Endothelial cell of umbilical vein (primary cell): ENCODE measurements around the gene EDC3. TPM values are rescaled to one million over a fixed set of nuclear protein-coding genes. Genes with fewer than 3 reads are reported as not detected.

Experiments used
- BruUV-seq: library from RNA; stranded (reverse); fragments of 400-500 nt; replicated peaks from 2 replicates; lab custom pipeline; 2021; lab: Mats Ljungman, UMichigan
- CTCF ChIA-PET: fragments of 300-600, 350-600 bp; sonication (Branson Sonifier 250); formaldehyde crosslinking; loops from one replicate; lab custom pipeline; 2021; ENCODE audit warnings: antibody characterized with exemption, inconsistent platforms; lab: Charles Lee
- POLR2A ChIA-PET: fragments of 300-600, 350-600 bp; sonication (Branson Sonifier 250); formaldehyde crosslinking; loops from one replicate; lab custom pipeline; 2021; ENCODE audit warnings: antibody characterized with exemption, inconsistent platforms; lab: Charles Lee
- DNase-seq: peaks from one replicate; pipeline ENCODE4 v3.0.0-alpha.2; 2011; ENCODE audit warnings: low read depth, low spot score
- FAIRE-seq: peaks from 2 replicates; lab custom pipeline; 2011; peaks lifted over from hg19 to GRCh38; lab: Jason Lieb, UNC
- H2AFZ ChIP-seq: 2 replicates; pipeline ENCODE4 v1.6.0; 2012; ENCODE audit warnings: low read depth, low read length, control low read depth, inconsistent platforms
- H3K27ac ChIP-seq: 2 replicates; pipeline ENCODE4 v1.5.1; 2011; ENCODE audit warnings: low read depth, mild to moderate bottlenecking, control low read depth, low read length, moderate library complexity; ENCODE audit not compliant: insufficient read depth
- H3K27me3 ChIP-seq, 2 experiments: 2 replicates each; pipeline versions ENCODE4 v1.6.0 to v1.6.1; 2011; ENCODE audit warnings: low read length in 2 of 2, mixed read lengths in 1 of 2; ENCODE audit not compliant: control insufficient read depth in 2 of 2, insufficient read depth in 2 of 2
- H3K36me3 ChIP-seq, 2 experiments: 2 replicates in 1 of 2; 3 replicates in 1 of 2; pipeline ENCODE4 v1.5.1; 2011; ENCODE audit warnings: low read length in 2 of 2, mild to moderate bottlenecking in 1 of 2, moderate library complexity in 1 of 2; ENCODE audit not compliant: control insufficient read depth in 2 of 2, insufficient read depth in 2 of 2; ENCODE audit errors: extremely low read depth in 1 of 2
- H3K4me1 ChIP-seq: 3 replicates; pipeline ENCODE4 v1.5.1; 2011; ENCODE audit warnings: mild to moderate bottlenecking, low read length; ENCODE audit not compliant: control insufficient read depth, insufficient read depth; ENCODE audit errors: extremely low read depth
- H3K4me2 ChIP-seq: 2 replicates; pipeline ENCODE4 v1.6.1; 2011; ENCODE audit warnings: low read length, control low read depth, mixed read lengths; ENCODE audit not compliant: insufficient read depth
- H3K4me3 ChIP-seq, 3 experiments: fragments of 200-600 bp in 1 of 3; sonication (generic), shearing (Covaris generic) in 1 of 3; replicated peaks in 1 of 3; 2 replicates each; pipeline ENCODE4 v1.5.1; 2011 to 2016; ENCODE audit warnings: control low read depth in 3 of 3, low read length in 3 of 3, mild to moderate bottlenecking in 2 of 3, inconsistent platforms in 1 of 3, low read depth in 1 of 3, moderate library complexity in 1 of 3; ENCODE audit not compliant: insufficient read depth in 1 of 3
- H3K79me2 ChIP-seq: 2 replicates; pipeline ENCODE4 v1.6.0; 2012; ENCODE audit warnings: low read length, inconsistent platforms; ENCODE audit not compliant: control insufficient read depth, insufficient read depth
- H3K9ac ChIP-seq: replicated peaks from 2 replicates; pipeline ENCODE3; 2011; ENCODE audit warnings: low read length, control low read depth; ENCODE audit not compliant: insufficient read depth; ENCODE audit errors: extremely low read depth
- H3K9me1 ChIP-seq: replicated peaks from 3 replicates; pipeline ENCODE4 v1.6.0; 2011; ENCODE audit warnings: mild to moderate bottlenecking, low read length; ENCODE audit not compliant: control insufficient read depth, insufficient read depth; ENCODE audit errors: extremely low read depth
- H3K9me3 ChIP-seq: replicated peaks from 2 replicates; pipeline ENCODE4 v1.5.1; 2012; ENCODE audit warnings: low read length, inconsistent platforms; ENCODE audit not compliant: control insufficient read depth, insufficient read depth
- H4K20me1 ChIP-seq: replicated peaks from 2 replicates; pipeline ENCODE3; 2011; ENCODE audit warnings: mild to moderate bottlenecking, low read length; ENCODE audit not compliant: control insufficient read depth, insufficient read depth; ENCODE audit errors: extremely low read depth
- EZH2 ChIP-seq: IDR thresholded peaks from 2 replicates; pipeline ENCODE4 v1.6.1; 2012; ENCODE audit warnings: borderline replicate concordance, low read depth, mild to moderate bottlenecking, moderate library complexity, low read length, inconsistent platforms; ENCODE audit not compliant: severe bottlenecking
- FOS ChIP-seq: IDR thresholded peaks from 2 replicates; pipeline ENCODE4 v1.6.1; 2011; ENCODE audit warnings: mild to moderate bottlenecking, low read length, moderate library complexity, borderline replicate concordance; ENCODE audit not compliant: insufficient read depth
- GATA2 ChIP-seq: IDR thresholded peaks from 2 replicates; pipeline ENCODE4 v1.7.0; 2011; ENCODE audit warnings: low read depth, mild to moderate bottlenecking, moderate library complexity, mixed read lengths, low read length; ENCODE audit not compliant: insufficient read length, insufficient read depth
- JUN ChIP-seq: IDR thresholded peaks from 2 replicates; pipeline ENCODE4 v1.6.1; 2011; ENCODE audit warnings: borderline replicate concordance, low read depth; ENCODE audit not compliant: insufficient read length, insufficient read depth
- POLR2A ChIP-seq: IDR thresholded peaks from 2 replicates; pipeline ENCODE4 v1.6.1; 2012; ENCODE audit warnings: low read depth, mild to moderate bottlenecking, control low read depth, low read length
- POLR2AphosphoS5 ChIP-seq: IDR thresholded peaks from 2 replicates; pipeline ENCODE4 v1.6.1; 2012; ENCODE audit warnings: low read depth, mild to moderate bottlenecking, control low read depth, low read length, moderate library complexity; ENCODE audit not compliant: insufficient read depth
- dilution Hi-C: fragments of 300-500 bp; cut with MboI; formaldehyde crosslinking; loops from one replicate; pipeline ENCODE4 v1.15.0; 2019; ENCODE audit warnings: low sequenced_read_pairs; ENCODE audit not compliant: extremely low pct_ligation_motif_present
- intact Hi-C: fragments of 100-400 bp; cut with micrococcal nuclease; formaldehyde crosslinking; loops from one replicate; pipeline ENCODE4 v1.10.0; 2022
- polyA plus RNA-seq, 4 experiments: library from polyadenylated mRNA; depleted of rRNA in 3 of 4; stranded (reverse) in 3 of 4; unstranded in 1 of 4; fragments of >200 nt; gene quantifications; 2 replicates each; pipeline versions ENCODE4 v1.2.1 to v1.2.3, GENCODE V29; 2011 to 2012; ENCODE audit warnings: missing spikeins in 1 of 4
- total RNA-seq: library from RNA; stranded (reverse); gene quantifications from 2 replicates; pipeline ENCODE4 v1.2.3, GENCODE V29; 2021
- TF ChIP-seq, protein P1 (sequence below), 2 donors: IDR thresholded peaks; 1 replicate in 1 of 2; 2 replicates in 1 of 2; pipeline ENCODE4 v1.5.1; 2011; ENCODE audit warnings: low read length in 2 of 2, mild to moderate bottlenecking in 2 of 2, moderate library complexity in 2 of 2, control low read depth in 1 of 2, inconsistent platforms in 1 of 2, low read depth in 1 of 2; ENCODE audit not compliant: insufficient read depth in 1 of 2; ENCODE audit errors: extremely low read depth in 1 of 2

EDC3 gene
- total and polyA plus RNA-seq, 2 donors (not counting 3 experiments of a cell fraction or from before 2014, with no cell fraction given), result 55.9 to 56.5 TPM

DNA sequence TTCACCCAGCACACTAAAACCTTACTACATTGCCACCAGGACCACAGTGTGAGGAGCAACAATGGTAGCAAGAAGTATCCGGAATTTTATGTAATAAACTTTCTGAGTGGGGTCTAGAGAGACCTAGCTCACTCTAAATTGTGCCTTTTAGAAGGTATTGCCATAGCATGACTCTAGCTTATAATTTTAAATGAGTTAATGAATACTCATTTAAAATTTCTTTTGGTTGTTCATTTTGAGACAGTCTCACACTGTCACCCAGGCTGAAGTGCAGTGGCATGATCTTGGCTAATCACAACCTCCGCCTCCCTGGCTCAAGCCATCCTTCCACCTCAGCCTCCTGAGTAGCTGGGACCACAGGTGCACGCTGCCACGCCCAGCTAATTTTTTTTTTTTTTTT is 26.2 kb downstream of the EDC3 start:
- Histone ChIP-seq H3K36me3 (peaks cover 6 to 8% of the 10 kb centered on the region in 2 experiments), H3K27me3 (no peaks in the 10 kb centered on the region), H3K4me3 (no peak overlapping the region), H3K9me1 (no peaks in the 10 kb centered on the region), H3K9me3 (no peaks in the 10 kb centered on the region), H3K79me2 (peaks cover 16% of the 10 kb centered on the region), H3K4me1 (peaks cover 9% of the 10 kb centered on the region), H2AFZ (no peak overlapping the region), H4K20me1 (no peaks in the 10 kb centered on the region), H3K27ac (no peak overlapping the region), H3K4me2 (no peak overlapping the region), H3K9ac (no peak overlapping the region)
- ChIA-PET CTCF (interaction anchor here (1.0 kb wide), 1 partner anchor 99 kb away, joined by 3 read pairs; no protein-coding TSS in a partner anchor), POLR2A (no interaction called here)
- TF ChIP-seq GATA2, result no peak
- no peak for TF ChIP-seq FOS
- TF ChIP-seq, protein P1, sequence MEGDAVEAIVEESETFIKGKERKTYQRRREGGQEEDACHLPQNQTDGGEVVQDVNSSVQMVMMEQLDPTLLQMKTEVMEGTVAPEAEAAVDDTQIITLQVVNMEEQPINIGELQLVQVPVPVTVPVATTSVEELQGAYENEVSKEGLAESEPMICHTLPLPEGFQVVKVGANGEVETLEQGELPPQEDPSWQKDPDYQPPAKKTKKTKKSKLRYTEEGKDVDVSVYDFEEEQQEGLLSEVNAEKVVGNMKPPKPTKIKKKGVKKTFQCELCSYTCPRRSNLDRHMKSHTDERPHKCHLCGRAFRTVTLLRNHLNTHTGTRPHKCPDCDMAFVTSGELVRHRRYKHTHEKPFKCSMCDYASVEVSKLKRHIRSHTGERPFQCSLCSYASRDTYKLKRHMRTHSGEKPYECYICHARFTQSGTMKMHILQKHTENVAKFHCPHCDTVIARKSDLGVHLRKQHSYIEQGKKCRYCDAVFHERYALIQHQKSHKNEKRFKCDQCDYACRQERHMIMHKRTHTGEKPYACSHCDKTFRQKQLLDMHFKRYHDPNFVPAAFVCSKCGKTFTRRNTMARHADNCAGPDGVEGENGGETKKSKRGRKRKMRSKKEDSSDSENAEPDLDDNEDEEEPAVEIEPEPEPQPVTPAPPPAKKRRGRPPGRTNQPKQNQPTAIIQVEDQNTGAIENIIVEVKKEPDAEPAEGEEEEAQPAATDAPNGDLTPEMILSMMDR (IDR thresholded peaks at IDR 0.05; ENCODE audit: extremely low read depth in 1 of 2, insufficient read depth in 1 of 2, low read depth in 1 of 2, low read length in 2 of 2), result no peak
- no peak for TF ChIP-seq POLR2AphosphoS5
- TF ChIP-seq JUN, result no peak
- TF ChIP-seq POLR2A, result no peak
- TF ChIP-seq EZH2, result no peak
- DNase-seq (no peak), FAIRE-seq (no peak)
- intact Hi-C loops (no loop called here), dilution Hi-C loops (no loop called here)
- no TSS peak for BruUV-seq
